GM19043 (cell line): Measurements from ENCODE around the gene ADGRA1.
"Not testable (repeated sequence)": the region's sequence is repeated elsewhere in the genome, so short reads cannot be mapped to it uniquely, and the experiment has no call there.

Experiments used
- ATAC-seq: cut with Tn5 transposase; IDR thresholded peaks from one replicate; pipeline ENCODE4 v1.9.1; 2021; ENCODE audit warnings: low read depth; ENCODE audit not compliant: unreplicated experiment

ADGRA1 gene

DNA sequence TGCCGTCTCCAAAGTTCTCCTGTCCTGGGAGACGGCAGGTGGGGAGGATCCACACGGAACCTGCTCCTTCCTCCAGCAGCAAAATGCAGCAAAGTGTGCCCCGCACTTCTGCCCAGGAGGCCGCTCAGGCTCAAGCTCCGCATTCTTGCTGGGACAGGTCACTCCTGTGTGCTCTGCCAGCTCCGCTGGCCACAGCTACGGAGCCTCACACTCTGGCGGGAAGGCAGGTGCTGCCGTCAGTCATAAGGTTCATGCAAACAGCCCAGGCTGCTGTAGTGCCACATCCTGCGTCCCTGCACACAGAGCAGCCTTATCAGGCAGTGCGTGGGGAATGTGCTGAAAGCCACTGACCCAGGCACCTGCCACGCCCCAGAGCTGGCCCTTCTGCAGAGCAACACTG lies 22.4 kb downstream of the ADGRA1 start:
- ATAC-seq: no peak

- ATAC-seq: no peak
Measured at GRCh38 chr10:133110609-133111275, 23.0 kb downstream of the ADGRA1 start.

- not testable (repeated sequence) for ATAC-seq
Measured at GRCh38 chr10:133111640-133112039, 23.9 kb downstream of the ADGRA1 start.

DNA sequence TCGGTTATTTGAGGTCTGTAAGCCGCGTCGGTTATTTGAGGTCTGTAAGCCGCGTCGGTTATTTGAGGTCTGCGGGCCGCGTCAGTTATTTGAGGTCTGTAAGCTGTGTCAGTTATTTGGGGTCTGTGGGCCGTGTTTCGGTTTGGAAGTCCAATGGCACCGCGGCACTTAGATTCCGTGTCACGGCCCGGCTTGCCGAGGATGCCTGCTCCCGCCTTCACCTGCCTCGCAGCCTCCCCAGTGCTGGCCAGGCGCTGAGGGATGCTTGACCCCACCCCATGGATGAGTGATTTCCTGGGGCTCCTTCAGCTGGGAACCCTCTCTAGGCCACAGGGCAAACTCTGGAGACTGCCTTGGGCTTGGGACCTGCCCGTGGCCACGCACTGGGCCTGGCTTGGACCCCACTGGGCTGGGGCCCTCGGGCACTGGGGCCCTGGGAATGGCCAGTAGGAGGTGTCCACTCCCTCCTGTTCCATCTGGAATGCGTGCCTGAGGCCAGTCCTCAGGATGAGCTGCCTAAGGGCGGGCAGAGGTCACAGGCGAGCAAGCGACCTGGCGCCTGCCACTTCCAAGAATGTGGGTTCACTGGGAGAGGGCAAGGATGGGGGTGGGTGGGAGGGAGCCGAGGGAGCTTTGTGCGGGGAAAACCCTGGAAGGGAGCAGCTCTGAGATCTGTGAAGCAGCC lies 25.6 kb downstream of the ADGRA1 start:
- no peak for ATAC-seq

- no peak for ATAC-seq
Measured at GRCh38 chr10:133113847-133114246, 26.1 kb downstream of the ADGRA1 start.

GRCh38 chr10:133114251-133114650 lies 26.5 kb downstream of the ADGRA1 start:
- no peak for ATAC-seq

- no peak for ATAC-seq
Measured at GRCh38 chr10:133114726-133115452, 27.2 kb downstream of the ADGRA1 start.

DNA sequence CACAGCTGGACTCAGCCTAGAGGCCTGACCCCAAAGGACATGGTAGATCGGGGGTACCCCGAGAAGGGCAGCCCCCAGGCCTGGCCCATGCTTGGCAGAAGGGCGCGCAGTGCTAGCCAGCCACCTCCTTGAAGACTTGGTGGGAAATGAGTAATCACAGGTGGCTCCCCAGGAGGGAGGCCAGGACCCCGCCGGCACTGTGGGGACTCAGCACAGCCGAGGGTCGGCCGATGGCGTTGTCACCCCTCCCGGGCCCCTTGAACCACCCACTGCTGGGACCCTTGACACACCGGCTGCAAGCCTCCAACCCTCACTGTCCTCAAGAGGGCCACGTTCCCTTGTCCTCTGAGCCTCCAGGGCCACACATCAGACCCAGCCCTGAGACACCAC lies 27.7 kb downstream of the ADGRA1 start:
- ATAC-seq: no peak

GRCh38 chr10:133115976-133116375 lies 28.3 kb downstream of the ADGRA1 start:
- no peak for ATAC-seq

DNA sequence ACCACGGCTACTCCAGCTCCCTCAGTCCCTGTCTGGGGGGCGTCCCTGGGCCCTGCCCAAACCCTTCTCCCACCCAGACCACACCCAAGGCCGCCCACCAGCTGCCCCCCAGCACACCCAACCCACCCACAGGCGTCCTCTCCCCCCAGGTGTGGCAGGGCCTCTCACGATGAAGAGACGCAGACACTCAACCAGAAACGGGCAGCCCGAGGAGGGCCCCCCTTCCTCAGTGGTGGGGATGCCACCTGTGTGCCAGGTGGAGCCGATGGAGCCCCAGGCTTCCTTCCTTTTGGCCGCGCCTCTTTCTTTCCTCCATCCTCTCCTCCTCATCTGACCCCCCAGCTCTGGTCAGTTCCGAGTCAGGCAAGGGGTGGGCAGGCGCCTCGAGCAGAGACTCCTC lies 28.7 kb downstream of the ADGRA1 start:
- no peak for ATAC-seq

GRCh38 chr10:133117036-133117687 lies 29.4 kb downstream of the ADGRA1 start:
- ATAC-seq: no peak

DNA sequence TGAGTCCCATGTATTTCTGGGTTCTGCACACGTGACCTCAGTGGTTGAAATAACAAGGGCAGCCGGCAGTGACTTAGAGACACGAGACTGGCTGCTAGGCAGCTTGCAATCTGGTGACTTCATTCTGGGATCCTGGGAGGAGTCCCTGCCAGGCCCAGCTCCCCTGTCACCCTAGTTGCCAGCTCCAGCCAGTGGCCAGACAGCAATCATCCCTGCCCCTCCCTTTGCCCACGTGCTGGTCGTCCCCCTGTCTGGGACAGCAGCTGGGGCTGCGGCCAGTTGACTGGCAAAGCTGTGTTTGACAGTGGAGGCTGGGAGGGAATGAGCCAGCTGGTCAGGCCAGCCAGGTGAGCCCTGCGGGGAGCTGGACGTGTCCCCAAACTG lies 30.0 kb downstream of the ADGRA1 start:
- ATAC-seq: no peak

DNA sequence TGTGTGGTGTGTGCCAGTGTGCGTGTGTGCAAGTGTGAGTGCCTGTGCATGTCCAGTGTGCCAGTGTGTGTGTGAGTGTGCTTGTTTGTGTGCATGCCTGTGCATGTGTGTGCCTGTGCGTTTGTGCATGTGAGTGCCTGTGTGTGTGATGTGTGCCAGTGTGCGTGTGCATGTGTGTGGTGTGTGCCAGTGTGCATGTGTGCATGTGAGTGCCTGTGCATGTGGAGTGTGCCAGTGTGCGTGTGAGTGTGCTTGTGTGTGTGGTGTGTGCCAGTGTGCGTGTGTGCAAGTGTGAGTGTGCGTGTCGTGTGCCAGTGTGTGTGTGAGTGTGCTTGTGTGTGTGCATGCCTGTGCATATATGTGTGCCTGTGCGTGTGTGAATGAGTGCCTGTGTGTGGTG lies 33.8 kb downstream of the ADGRA1 start:
- no peak for ATAC-seq

DNA sequence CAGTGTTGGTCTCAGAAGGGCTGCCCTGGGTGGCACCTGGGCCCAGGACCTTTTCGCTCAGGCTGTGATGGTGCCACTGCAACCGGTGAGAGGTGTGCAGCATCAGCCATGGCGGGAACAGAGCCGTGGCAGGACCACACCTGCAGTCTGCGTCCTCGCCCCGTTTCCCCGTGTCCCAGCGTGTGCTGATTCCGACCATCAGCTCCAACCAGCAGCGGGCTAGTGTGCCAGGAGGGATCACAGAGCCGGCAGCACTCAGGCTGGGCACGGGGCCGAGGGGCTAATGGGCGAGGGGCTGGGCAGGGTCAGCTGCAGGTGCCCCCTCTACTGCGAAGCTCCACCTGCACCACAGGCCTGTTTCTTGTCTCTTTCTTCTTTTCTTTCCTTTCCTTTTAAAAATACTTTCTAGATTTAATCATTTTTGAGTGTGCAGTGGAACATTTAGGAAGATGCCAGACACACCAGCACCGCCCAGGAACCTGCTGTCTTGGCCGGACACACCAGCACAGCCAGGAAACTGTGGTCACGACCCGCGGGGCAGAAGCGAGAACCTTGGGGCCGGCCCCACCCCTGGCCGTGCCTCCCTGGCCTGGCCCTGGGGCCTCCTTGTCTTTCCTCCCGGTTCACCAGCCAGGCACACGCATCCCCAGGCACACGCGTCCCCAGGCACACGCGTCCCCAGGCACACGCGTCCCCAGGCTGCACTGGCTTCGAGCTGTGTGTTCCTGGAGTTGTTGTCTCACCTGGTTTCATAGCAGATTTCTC lies 34.6 kb downstream of the ADGRA1 start:
- no peak for ATAC-seq

DNA sequence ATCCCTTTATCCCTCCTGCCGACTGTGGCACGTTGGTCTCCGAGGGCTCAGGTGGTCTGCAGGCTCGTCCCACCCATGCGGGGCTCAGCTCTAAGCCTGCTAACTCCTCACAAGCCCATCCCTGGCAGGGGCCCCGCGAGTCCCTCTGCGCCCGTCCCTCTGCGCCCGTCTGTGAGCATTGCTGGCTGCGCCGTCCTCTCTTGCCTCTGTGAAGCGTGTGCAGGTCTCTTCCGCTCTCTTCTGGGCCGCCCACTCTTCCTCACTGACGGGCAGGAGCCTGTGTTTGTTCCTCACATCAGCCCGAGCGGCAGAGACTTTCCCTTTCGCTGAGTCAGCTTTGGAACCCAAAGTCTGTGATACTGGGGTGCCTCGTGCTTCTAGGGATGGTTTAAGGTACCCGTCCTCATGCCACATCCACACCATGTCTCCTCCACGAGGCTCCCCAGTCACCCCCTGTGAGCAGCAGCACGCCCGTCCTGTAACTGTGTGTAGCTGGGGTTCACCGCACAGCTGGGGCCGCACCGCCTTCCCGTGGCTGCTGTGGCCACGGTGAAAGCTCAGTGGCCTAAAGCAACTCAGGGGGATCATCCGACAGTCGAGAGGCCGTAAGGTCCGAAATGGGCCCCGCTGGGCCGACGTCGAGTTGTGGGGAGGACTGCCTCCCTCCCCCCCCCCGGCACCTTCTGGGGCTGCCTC lies 35.5 kb downstream of the ADGRA1 start:
- ATAC-seq: no peak

DNA sequence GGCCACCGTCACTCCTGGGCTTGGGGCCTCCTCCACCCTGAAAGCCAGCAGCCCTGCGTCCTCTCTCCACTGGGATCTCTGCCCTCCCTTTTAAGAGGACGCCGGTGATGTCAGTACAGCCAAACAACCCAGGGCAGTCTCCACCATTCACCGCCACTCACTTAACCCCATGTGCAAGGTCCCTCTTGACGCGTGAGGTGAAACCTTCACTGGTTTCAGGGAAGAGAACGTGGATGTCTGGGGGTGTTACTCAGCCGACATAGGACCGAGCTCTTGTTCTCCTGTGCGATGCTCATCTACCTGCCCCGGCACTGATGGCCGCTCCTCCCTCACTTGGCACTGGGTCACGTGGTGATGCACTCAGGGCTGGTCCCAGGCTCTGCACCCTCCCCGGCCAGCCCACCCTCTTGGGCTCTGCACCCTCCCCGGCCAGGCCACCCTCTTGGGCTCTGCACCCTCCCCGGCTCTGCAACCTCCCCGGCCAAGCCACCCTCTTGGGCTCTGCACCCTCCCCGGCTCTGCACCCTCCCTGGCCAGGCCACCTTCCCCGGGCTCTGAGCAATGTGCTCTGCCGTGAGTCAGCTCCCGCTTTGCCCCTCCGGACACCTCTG lies 36.1 kb downstream of the ADGRA1 start:
- ATAC-seq: no peak

- no peak for ATAC-seq
Measured at GRCh38 chr10:133124357-133125211, 36.9 kb downstream of the ADGRA1 start.

GRCh38 chr10:133125901-133126300 lies 38.2 kb downstream of the ADGRA1 start:
- ATAC-seq: no peak
